BLaER1 (cell line): ENCODE data around the gene TCN2.
"Not testable (repeated sequence)": the region's sequence is repeated elsewhere in the genome, so short reads cannot be mapped to it uniquely, and the experiment has no call there.

Source experiments
- H3K27ac ChIP-seq: shearing (Covaris generic); formaldehyde crosslinking; 2 replicates; pipeline ENCODE4 v1.8.1; 2022
- H3K27me3 ChIP-seq: shearing (Covaris generic); formaldehyde crosslinking; 2 replicates; pipeline ENCODE4 v1.8.1; 2022
- H3K36me3 ChIP-seq: shearing (Covaris generic); formaldehyde crosslinking; 2 replicates; pipeline ENCODE4 v1.8.1; 2022
- H3K4me1 ChIP-seq: shearing (Covaris generic); formaldehyde crosslinking; 2 replicates; pipeline ENCODE4 v1.8.1; 2022
- H3K4me2 ChIP-seq: shearing (Covaris generic); formaldehyde crosslinking; 2 replicates; pipeline ENCODE4 v1.8.1; 2022
- H3K4me3 ChIP-seq: shearing (Covaris generic); formaldehyde crosslinking; 2 replicates; pipeline ENCODE4 v1.8.1; 2022
- H3K9ac ChIP-seq: shearing (Covaris generic); formaldehyde crosslinking; 2 replicates; pipeline ENCODE4 v1.8.1; 2022
- H3K9me3 ChIP-seq: shearing (Covaris generic); formaldehyde crosslinking; 2 replicates; pipeline ENCODE4 v1.8.1; 2022
- H4K20me1 ChIP-seq: shearing (Covaris generic); formaldehyde crosslinking; 2 replicates; pipeline ENCODE4 v1.8.1; 2022
- Cebpa-rat ChIP-seq: shearing (Covaris generic); IDR thresholded peaks from 2 replicates; pipeline ENCODE4 v1.8.1; 2022

TCN2 gene

DNA sequence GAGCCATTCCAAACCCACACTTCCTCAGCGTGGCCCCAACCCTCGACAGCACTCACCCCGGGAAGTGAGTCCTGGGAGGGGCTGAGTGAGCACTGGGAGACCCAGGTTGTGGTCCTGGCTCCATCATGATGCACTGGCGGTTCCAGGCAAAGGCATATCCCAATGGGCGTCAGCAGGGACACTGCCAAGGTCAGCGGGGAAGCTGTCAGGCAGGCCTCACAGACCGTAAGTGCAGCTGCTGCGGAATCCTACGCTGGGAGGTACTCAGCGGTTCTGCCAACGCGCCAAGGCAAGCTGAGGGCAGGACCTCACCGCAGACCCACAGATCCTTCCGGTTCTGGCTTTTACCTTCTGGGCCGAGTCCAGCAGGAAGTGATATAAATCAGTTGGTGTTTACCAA is 31.1 kb upstream of the TCN2 start:
- Histone ChIP-seq H3K4me2 (no peak overlapping the region), H3K27me3 (peaks cover 10% of the 10 kb centered on the region; the same call in 1 of the 2 replicates), H4K20me1 (peaks cover 62% of the 10 kb centered on the region), H3K36me3 (peaks cover 61% of the 10 kb centered on the region), H3K9ac (no peak overlapping the region), H3K27ac (no peak overlapping the region), H3K9me3 (no peaks in the 10 kb centered on the region), H3K4me1 (no peaks in the 10 kb centered on the region), H3K4me3 (no peak overlapping the region)
- TF ChIP-seq Cebpa-rat: no peak

DNA sequence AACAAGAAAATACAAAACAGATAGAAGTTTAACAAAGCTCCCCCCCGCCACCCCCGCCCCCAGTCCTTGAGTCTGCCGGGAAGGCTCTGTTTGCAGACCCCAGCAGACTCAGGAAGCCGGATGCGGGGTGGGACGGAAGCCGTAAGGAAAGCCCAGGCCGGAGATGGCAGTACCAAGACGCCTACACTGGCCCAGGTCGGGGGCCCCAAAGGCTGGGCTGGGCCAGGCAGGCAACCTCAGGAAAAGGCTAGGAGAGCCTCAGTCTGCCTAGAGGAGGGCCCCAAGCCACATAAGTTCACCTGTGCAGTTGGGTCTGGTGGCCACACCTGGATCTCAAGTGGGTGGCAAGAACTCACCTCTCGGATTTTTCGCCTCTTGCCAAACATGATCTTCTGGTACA is 28.5 kb upstream of the TCN2 start:
- H3K9ac ChIP-seq: no peak overlapping the region
- peaks cover 19% of the 10 kb centered on the region for H3K4me1 ChIP-seq
- H3K9me3 ChIP-seq: no peaks in the 10 kb centered on the region
- peaks cover 72% of the 10 kb centered on the region for H4K20me1 ChIP-seq
- H3K4me3 ChIP-seq: no peak overlapping the region
- no peak overlapping the region for H3K27ac ChIP-seq
- H3K4me2 ChIP-seq: no peak overlapping the region
- TF ChIP-seq Cebpa-rat: no peak
- peaks cover 9% of the 10 kb centered on the region; the same call in 1 of the 2 replicates for H3K27me3 ChIP-seq
- H3K36me3 ChIP-seq: peaks cover 88% of the 10 kb centered on the region

DNA sequence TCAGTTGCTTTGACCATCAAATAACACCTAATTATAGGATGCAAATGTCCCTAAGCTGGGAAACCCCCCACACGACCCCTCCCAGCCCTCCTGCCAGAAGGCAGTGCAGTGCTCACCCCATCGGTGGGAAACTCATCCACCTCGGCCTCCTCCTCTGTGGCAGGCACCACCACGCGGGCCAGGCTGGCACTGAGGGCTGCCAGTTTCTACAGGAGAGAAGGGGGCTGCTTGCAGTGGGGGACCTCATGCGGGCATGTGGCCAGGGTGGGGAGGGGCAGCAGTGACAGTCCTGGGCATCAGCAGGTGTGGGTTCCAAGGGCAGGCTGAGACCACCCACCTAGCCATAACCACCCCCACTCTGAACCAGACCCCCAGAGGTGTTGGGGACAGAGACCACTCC is 26.1 kb upstream of the TCN2 start:
- H3K36me3 ChIP-seq: peaks cover 99% of the 10 kb centered on the region
- TF ChIP-seq Cebpa-rat: no peak
- H3K27ac ChIP-seq: no peak overlapping the region
- H3K27me3 ChIP-seq: no peaks in the 10 kb centered on the region
- no peak overlapping the region for H3K9ac ChIP-seq
- H4K20me1 ChIP-seq: peaks cover 72% of the 10 kb centered on the region
- H3K4me2 ChIP-seq: no peak overlapping the region
- H3K4me1 ChIP-seq: peaks cover 31% of the 10 kb centered on the region
- H3K4me3 ChIP-seq: no peak overlapping the region
- no peaks in the 10 kb centered on the region for H3K9me3 ChIP-seq

DNA sequence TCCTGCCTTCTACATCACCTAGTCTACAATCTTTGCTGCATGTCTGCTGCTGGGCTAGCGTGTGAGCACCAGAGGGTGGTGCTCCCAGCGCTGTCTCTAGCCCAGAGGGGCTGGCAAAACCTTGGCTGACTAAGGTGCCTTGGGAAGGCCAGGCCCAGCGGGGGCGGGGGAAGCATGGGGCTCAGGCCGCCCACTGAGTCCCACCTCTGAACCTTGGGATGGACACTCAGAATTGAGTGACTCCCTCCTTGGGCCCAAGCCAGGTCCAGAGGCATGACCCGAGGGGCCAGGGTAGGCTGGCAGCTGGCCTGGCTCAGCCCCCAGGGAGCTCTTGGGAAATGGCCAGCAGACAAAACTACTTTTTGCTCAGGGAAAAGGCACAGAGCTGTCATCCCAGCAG is 24.9 kb upstream of the TCN2 start:
- H4K20me1 ChIP-seq: peaks cover 67% of the 10 kb centered on the region

DNA sequence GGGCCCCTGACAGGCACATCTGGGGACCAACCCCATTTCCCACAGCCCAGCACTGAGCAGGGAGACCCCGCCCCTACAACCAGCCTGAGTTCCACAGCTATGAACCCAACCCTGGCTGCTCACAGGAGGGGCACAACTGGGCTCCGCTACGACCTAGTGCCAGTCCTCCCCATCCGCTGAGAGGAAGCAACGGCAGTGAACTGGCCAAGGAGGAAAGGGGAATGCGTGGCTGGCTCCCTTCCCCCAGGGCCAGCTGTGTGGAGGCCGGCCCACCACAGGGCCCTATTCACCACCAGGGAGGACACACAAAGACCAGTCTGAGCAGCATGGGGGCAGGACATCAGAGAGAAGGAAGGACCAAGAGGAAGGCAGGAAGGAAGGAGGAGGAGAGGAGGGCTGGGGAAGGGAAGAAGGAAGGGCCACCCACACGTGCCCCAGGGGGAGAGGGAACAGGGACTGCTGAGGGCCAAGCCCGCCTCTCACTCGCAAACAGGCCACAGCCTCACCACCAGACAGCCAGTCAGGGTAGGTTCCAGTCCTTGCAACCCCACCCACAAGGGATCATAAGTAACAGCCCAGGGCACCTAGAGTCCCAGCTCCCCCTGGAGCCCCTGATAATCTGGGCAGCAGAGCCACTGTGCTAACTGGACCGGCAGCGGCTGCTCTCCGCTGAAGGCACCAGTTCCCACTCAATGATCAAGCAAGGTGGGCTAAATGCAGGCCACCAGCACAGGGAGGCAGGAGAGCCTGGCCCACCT is 24.0 kb upstream of the TCN2 start:
- Histone ChIP-seq H3K9me3 (no peaks in the 10 kb centered on the region), H3K4me1 (peaks cover 31% of the 10 kb centered on the region), H3K4me2 (peak overlapping the region; percentile 76), H3K27me3 (no peaks in the 10 kb centered on the region), H3K9ac (peak overlapping the region; percentile 53), H3K4me3 (0 out of 2 replicates have a peak overlapping the region, but pooled peaks have one; percentile 21), H3K36me3 (peaks cover 99% of the 10 kb centered on the region), H3K27ac (peak overlapping the region; percentile 79), H4K20me1 (peaks cover 58% of the 10 kb centered on the region)
- TF ChIP-seq Cebpa-rat: no peak

More for the DNA sequence above, 24.9 kb upstream of the TCN2 start:
- no peak for TF ChIP-seq Cebpa-rat
- H3K4me2 ChIP-seq: peak overlapping the region; percentile 76
- H3K4me1 ChIP-seq: peaks cover 31% of the 10 kb centered on the region
- H3K27me3 ChIP-seq: no peaks in the 10 kb centered on the region
- peak overlapping the region; percentile 79 for H3K27ac ChIP-seq
- H3K4me3 ChIP-seq: no peak overlapping the region
- no peaks in the 10 kb centered on the region for H3K9me3 ChIP-seq
- H3K36me3 ChIP-seq: peaks cover 99% of the 10 kb centered on the region
- H3K9ac ChIP-seq: peak overlapping the region; percentile 53; the same call in 1 of the 2 replicates

DNA sequence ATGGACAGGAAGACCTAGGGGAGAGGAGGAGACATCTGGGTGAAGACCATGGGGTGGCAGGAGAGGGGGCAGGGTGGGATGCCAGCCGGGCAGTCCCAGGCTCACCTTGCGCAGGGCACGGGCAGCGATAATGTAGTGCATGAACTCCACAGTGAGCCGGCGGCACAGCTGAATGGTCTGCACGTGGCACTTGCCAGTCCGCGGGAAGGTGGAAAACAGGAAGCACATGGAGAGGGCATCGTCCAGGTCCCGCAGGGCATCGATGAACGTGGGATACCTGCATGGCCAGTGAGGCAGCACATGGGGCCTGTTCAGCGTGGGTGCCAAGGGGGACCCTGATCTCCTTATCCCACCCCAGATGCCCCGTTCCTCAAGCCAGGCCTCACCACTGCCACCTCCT is 22.5 kb upstream of the TCN2 start:
- no peak overlapping the region for H3K9ac ChIP-seq
- no peak for TF ChIP-seq Cebpa-rat
- H3K4me1 ChIP-seq: peaks cover 31% of the 10 kb centered on the region
- no peak overlapping the region for H3K4me3 ChIP-seq
- H4K20me1 ChIP-seq: peaks cover 58% of the 10 kb centered on the region
- H3K4me2 ChIP-seq: no peak overlapping the region
- H3K27me3 ChIP-seq: no peaks in the 10 kb centered on the region
- H3K27ac ChIP-seq: no peak overlapping the region
- no peaks in the 10 kb centered on the region for H3K9me3 ChIP-seq
- H3K36me3 ChIP-seq: peaks cover 99% of the 10 kb centered on the region

DNA sequence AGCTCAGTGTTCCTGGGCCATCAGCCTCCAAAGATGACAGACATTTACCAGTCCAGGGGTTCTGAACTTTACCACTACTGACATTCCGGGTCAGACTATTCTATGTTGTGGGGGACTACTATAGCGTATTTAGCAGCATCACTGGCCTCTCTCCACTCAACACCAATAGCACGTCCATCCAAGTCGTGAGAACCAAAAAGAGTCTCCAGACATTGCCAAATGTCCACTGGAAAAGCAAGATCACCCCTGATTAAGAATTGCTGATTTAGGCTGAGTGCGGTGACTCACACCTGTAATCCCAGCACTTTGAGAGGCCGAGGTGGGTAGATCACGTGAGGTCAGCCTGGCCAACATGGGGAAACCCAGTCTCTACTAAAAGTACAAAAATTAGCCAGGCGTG is 20.6 kb upstream of the TCN2 start:
- no peaks in the 10 kb centered on the region for H3K27me3 ChIP-seq
- H3K27ac ChIP-seq: no peak overlapping the region
- no peak overlapping the region for H3K9ac ChIP-seq
- H3K4me2 ChIP-seq: no peak overlapping the region
- TF ChIP-seq Cebpa-rat: no peak
- H3K9me3 ChIP-seq: no peaks in the 10 kb centered on the region
- peaks cover 90% of the 10 kb centered on the region for H3K36me3 ChIP-seq
- peaks cover 72% of the 10 kb centered on the region for H4K20me1 ChIP-seq
- peaks cover 46% of the 10 kb centered on the region for H3K4me1 ChIP-seq
- no peak overlapping the region for H3K4me3 ChIP-seq

DNA sequence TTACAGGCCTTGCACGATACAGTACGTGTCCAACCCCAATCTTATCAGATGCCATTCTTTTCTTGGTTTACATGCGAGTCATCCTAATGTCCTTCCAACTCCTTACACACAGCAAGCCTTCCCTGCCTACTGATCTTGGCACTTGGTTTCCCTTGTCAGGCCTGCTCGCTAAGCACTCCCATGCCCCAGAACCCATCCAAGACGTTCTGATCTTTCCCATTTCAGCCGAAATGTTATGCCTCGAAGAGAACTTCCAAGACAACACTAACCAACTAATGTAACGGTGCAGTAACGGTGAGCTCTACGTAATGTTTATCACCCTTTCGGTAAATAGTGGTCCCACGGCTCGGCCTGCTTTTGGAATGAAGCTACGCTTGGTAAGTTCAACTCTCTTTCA is 15.8 kb upstream of the TCN2 start:
- no peaks in the 10 kb centered on the region; the same call in 1 of the 2 replicates for H3K27me3 ChIP-seq
- TF ChIP-seq Cebpa-rat: no peak
- peaks cover 22% of the 10 kb centered on the region for H3K4me1 ChIP-seq
- peaks cover 29% of the 10 kb centered on the region for H4K20me1 ChIP-seq
- H3K4me2 ChIP-seq: peak overlapping the region; percentile 91
- H3K4me3 ChIP-seq: peak overlapping the region; percentile 86
- H3K9ac ChIP-seq: peak overlapping the region; percentile 96
- H3K36me3 ChIP-seq: peaks cover 43% of the 10 kb centered on the region
- no peaks in the 10 kb centered on the region for H3K9me3 ChIP-seq
- peak overlapping the region; percentile 97 for H3K27ac ChIP-seq

DNA sequence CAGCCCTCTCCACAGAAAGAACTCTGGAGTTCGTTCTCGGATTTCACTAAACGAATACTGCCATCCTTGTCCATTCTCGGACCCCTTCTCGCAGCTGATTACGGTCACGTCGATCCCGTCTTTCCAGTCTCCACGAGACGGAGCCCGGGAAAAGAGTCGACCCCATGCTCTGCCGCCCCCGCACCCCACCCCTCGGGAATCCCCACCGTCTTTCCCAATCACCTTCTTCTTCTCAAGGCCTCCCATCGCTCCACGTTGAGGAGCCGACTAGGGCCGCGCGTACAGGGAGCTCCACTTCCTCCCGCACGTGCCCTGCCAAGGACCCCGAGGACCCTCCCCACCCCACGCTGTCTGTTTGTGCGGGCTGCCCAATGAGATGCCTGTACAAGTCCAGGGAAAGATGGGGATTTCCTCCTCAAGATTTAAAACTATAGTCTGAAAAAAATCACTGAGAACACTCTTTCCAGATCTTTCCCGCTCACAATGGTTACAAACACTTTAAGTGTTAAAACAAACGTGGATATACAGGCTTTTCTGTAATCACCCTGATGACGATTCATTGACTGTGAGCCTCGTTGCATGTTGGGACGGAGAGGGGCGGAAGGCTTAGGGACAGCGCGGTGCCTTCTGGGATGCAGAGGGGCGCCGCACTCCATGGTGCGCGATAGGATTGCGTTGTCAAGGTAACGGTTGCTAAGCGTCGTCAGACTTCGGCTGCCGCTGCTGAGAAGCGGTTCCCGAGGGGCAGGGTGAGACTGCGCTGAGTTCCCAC is 15.2 kb upstream of the TCN2 start, which contains the start of gene PES1:
Gene PES1 (minus strand): TSS at position 323 of the 772 bp plus-strand sequence. CDS start 77 bp downstream, at position 246.
- Histone ChIP-seq H3K27ac (peak within 1 kb of the TSS; percentile 97), H3K27me3 (no peaks in the 10 kb centered on the region; the same call in 1 of the 2 replicates), H4K20me1 (peaks cover 25% of the 10 kb centered on the region), H3K36me3 (peaks cover 37% of the 10 kb centered on the region), H3K4me1 (peaks cover 22% of the 10 kb centered on the region), H3K4me3 (peak within 1 kb of the TSS; percentile 86), H3K9ac (peak within 1 kb of the TSS; percentile 96), H3K9me3 (no peaks in the 10 kb centered on the region), H3K4me2 (peak within 1 kb of the TSS; percentile 91)
- TF ChIP-seq Cebpa-rat: no peak

DNA sequence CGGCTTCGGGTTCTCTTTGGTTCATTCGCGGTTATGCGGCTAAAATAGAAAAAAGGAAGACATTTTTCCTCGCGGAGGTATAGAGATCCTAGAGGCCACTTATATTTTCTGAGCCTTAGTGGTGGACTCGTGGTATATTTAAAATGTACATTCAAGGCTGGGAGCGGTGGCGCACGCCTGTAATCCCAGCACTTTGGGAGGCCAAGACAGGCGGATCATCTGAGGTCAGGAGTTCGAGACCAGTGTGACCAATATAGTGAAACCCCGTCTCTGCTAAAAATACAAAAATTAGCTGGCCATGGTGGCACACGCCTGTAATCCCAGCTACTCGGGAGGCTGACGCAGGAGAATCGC is 14.6 kb upstream of the TCN2 start:
- Histone ChIP-seq H3K4me1 (peaks cover 22% of the 10 kb centered on the region), H3K27ac (peak overlapping the region; percentile 97; the same call in 1 of the 2 replicates), H3K36me3 (peaks cover 31% of the 10 kb centered on the region), H4K20me1 (peaks cover 25% of the 10 kb centered on the region), H3K4me2 (peak overlapping the region; percentile 91)
- not testable (repeated sequence) for H3K9me3 ChIP-seq, H3K27me3 ChIP-seq, H3K9ac ChIP-seq, H3K4me3 ChIP-seq
